HG03025 (cell line): ENCODE measurements around the gene FAM72A.
"Not testable (repeated sequence)": the region's sequence is repeated elsewhere in the genome, so short reads cannot be mapped to it uniquely, and the experiment has no call there.

Experiments
- ATAC-seq: cut with Tn5 transposase; IDR thresholded peaks from one replicate; pipeline ENCODE4 v1.9.1; 2021; ENCODE audit warnings: mild to moderate bottlenecking, moderate library complexity; ENCODE audit not compliant: unreplicated experiment, low FRiP score

The FAM72A gene

DNA sequence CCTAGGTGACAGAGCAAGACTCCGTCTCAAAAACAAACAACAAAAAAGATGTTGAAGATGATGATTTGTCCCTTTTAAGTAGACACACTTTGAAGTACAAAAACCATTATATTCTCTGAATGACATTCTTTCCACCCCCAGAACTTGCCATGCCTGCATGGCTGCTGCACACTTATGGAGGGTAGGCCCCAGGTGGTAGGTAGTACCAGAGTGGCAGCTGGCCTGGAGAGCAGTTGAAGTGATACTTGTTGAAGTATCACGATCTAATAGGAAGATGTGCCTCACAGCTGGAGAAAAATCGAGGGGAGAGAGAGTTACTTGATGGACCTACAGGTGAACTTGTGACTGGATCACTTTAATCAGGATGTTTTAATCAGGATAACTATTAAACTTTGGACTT is 15.6 kb upstream of the FAM72A start:
- not testable (repeated sequence) for ATAC-seq

DNA sequence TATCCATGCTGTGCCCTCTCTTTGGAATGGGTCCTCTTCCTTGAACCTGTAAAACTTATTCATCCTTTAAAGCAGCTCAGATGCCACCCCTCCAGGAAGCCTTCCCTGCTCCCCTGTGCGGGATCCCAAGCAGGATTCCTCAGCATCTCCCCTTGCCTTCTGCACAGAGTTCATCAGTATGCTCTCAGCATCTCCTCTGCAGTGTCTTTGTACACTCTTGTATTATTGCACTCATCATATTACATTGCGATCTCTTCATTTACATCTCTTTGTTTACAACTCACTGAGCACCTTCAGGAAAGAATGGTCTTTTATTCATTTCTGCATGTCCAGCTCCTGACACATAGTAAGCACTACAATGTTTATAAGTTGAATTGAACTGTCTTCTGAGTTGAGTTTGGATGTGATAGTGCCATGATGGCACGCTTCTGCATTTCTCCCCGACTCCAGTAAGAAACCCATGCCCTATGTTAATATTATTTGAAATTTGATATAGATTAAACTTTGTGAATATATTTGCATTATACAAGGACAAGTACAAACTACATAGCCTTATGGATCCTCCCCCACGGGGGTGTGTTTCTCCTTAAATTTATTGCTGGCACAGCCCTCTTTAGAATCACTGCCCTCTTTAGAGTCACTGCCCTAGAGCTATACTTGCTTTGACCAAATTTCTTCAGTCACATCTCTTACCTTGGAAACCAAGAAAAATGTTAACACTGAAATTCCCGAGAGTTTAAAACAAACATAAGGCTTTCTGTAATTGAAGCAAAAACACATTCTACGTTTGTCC is 13.2 kb upstream of the FAM72A start:
- ATAC-seq = not testable (repeated sequence)

DNA sequence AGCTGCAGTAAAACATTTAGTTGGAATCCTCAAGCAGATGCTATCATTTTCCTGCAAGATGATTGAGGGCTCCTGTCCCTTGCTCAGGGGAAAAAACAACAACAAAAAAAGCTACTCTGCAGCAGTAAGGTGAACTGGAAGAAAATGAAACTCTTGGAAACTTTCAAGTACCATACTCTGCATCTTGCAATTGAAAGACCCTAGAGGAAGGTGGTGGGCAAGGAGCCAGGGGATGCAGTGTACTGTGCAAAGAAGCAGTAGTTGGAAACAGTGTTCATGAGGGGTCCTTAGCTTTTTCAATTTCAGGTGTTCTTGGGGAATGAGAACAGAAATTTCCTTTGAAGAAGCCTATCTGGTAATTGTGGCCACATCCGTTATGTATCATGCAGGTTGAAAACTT is 8.2 kb upstream of the FAM72A start:
- not testable (repeated sequence) for ATAC-seq

DNA sequence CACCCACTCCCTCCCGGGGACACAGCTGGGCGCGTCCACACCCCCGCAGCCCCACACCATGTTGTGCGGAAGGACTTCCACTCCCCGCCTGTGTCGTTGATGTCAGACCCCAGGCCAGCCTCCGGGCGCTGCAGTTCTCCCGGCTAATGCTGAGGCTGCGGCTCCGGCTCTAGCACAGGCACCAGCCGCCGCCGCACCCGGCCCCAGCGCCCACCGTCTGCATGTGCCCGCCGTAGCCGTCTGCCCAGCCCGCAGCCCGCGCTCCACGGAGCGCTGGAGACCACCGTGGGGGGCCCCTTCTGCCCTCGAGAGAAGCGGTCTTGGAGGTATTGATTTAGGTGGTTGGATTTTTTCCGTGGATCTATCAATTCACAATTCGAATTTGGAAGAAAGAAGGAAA is 2.9 kb upstream of the FAM72A start:
- ATAC-seq = not testable (repeated sequence)

DNA sequence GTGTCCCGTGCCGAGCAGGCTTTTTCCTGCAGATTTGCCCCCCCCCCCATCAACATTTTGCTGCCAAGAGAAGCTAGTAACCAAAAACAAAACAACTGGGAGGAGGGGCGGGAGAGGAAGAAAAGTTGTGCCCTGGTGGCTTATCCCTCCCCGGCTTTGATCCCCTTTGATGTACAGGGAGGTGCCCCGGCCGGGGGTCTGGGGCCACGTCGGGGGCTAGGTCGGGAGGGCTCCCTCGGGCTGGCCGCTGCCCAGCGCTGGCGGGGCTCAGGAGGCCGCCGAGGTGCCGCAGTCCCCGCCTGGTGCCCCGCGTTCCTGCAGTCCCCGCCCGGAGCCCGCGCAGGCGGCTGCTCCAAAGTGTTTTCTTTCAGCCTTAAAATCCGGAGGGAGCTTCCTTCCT is 2.2 kb upstream of the FAM72A start:
- not testable (repeated sequence) for ATAC-seq

DNA sequence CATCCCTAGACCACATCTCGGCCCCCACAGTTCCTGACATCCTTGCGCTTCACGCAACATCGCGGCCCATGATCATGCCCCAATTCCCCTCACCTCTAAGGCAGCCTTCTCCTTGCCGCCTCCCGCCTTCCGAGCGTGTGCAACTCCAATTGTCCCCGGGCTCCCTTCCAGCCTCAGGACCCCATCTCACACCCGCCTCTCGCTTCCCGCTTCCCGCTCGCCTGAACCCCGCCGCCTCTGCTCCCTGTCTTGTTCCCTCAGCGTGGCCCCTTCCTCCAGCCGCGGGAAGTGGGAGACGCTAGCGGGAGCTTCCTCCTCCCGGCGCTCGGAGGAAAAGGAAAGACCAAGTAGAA is 1.5 kb upstream of the FAM72A start:
- not testable (repeated sequence) for ATAC-seq

DNA sequence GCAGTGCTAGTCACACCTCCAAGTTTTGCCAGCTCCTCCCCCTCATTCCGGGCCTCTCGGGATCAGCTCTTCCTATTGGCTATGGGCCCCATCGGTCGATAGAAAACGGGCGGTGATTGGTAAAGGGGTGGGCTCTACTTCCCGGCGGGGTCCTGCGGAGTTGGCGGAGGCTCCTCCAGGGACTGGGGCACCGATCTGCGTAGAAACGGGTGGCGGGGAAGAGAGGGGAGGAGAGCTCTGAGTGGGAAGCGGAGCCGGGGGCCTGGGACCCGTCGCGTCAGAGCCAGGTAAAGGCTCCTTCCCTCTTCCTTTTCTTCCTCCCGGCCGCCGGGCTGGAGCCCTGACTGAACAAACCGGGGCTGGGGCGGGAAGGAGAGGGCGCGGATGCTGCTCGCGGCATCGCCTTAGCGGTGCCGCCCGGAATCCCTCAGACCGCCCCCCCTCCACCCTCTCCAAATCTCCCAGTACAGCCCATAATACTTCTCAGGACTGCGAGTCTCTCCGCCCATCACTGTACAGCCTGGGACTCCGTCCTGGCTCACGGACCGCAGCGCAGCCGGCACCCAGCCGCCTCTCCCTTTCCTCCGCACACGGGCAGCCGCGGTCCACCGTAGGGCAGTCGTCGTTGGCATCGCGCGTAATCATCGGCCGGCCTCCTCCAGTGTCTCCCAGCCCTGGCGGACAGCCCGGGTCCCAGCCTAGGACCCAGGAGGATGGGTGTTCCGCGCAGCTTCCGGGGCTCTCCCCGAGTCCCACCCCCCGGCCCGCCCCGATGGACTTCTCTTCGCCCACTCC is 922 bp upstream of the FAM72A start, which contains the start of gene SRGAP2:
Gene SRGAP2, plus strand, starts transcription at position 178 of the 795 bp plus-strand sequence. CDS start 2,430 bp downstream, outside the sequence.
- peak; percentile 1 for ATAC-seq

DNA sequence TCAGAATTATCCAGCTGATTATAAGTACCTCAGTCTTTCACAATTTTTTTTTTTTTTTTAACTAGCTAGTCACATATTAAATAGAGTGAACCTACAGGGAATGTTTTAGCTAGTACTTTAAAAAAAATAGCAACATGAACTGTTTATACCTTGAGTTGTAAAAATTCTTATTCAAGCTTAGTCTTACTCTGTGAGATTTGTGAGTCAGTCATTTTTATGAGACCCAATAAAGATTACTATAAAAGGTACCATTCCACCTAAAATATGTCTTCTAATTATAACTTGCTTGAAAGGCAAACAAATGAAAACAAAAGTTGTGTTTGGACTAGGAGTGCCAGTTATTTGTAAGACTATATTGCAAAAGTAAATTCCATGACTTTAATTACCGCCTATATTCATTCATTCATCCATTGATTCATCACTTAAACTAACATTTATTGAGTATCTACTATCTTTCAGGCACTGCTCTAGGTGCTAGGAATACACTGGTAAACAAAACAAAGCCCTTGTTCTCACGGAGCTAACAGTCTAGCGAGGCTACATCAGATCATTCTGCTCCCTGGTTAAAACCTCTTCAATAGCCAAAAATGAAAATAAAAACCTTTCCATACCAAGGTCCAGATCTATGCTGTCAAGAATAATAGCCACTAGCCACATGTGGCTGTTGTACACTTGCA is 5.8 kb downstream of the FAM72A start:
- ATAC-seq = not testable (repeated sequence)

DNA sequence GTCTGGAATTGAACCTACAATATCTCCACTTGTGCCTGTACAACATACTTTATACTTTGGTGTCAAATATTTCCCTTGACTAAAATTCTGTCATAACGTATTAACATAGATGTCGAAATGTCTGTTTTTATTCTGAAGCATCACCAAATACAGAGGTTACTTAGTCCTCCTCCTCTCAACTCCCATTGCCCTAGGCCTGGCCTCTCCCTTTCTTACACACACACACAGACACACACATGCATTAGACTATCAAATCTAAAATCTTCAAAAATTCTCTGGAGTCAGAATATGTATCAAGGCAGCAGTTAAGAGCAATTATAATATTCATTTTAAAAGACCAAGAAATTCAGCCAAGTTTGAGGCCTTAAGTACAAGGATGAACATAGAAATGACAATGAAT is 7.5 kb downstream of the FAM72A start:
- ATAC-seq = not testable (repeated sequence)

DNA sequence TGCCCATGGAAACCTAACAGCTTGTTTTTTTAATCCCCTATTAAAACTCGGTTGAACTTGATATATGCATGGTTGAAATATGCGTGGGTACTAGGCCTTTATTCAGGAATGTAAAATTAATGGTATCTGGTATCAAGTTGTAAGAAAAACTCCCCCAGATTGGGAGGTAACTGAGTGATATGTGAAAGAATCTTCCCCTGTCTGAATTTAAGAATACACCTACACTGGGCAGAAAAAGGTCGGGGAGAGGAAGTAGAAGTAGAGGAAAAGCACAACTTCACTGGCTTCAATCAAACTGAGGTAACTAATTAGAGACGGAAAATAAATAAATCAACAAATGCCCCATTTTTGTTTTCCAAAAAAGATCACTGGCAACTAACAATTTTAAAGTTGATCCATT is 15.8 kb downstream of the FAM72A start:
- not testable (repeated sequence) for ATAC-seq

DNA sequence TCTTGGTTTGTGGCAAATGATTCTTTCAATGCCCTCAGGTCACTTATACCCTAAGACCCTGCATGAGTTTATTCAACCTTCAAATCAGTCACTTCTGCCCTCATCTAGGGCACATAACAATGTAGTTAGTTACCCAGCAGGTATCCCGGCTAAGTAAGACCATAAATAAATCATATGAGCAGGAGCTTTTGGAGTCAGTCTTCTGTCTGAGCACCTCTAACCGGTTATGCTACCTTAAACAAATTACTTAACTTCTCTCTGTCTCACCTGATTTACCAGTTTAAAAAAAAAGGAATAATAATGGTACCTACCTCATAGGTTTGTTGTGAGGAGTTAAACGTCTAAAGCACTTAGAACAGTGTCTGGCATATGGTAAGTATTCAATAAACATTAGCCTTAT is 16.9 kb downstream of the FAM72A start:
- ATAC-seq = not testable (repeated sequence)

DNA sequence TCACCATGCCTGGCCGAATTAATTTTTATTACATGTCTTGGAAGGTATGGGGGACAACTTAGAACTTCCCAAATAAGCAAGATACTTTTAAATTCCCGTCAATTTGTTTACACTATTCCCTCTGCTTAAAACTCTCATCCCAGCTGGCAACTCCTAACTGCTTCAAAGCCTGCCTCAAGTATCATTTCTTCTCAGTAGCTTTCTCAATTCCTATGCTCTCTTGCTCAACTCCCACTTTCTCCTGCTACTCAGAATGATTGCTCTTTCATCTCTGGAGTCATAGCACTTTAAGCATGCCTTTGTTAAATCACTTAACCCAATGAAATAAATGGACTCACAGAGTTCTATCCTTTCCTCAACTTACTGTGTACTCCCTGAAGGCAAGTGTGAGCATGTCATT is 18.9 kb downstream of the FAM72A start:
- not testable (repeated sequence) for ATAC-seq

DNA sequence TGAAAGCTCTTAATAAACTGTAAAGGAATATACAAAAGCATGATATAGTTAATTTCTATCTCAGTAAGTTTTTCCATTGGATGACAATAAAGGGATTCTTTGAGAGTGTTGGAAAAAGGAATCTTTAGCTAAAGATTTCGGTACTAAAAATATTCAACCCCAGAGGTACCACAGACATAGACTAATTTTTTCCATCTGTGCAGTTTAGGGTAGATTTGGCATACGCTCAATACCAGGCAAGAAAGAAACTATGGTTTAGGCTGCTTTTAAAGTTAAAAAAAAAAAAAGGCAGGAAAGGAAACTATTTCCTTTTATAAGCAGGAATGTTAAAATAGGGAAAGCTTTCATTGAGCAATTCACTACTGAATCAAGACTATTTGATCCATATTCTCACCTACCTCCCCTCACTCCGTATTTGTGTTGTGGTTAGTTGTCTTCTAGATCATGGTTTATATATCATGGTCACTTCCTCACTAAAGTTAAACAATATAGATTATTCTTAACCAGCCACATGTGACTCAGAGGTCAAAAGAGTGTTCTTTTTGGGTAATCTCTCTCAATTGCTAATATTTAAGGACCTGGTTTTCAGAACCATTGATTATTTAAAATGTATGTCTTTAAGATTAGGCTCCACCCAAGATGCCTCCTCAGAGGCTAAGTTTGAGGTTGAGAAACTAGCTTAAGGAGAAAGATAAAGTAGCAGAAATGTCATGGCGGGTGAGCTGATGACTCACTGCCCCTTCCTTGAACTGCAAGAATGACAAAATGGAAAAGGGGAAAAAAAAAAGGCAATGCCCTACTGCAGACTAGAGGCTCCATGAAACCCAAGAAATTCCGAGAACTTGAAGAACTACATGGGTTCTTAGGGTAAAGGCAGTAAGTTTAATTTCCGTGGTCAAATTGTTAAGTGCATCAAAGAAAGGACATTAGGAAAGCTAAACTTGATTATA is 20.0 kb downstream of the FAM72A start:
- ATAC-seq = not testable (repeated sequence)

DNA sequence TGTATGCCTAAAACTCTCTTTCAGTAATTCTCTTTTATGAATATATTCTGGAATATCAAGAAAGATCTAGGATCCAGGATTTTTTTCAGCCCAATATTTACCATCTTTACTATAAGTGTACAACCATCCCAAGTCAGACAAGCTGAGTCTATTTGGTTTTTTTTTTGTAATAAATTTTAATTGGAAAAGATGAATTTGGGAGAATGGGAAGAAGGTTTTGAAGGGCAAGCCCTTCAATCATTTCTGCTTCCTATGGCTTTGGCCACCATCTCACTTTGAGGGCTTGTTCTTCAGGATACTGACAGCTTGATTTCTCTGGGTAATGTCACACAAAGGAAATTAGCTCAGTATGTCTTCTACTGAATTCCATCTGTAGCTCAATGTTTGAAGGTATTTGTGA is 23.0 kb downstream of the FAM72A start:
- not testable (repeated sequence) for ATAC-seq

DNA sequence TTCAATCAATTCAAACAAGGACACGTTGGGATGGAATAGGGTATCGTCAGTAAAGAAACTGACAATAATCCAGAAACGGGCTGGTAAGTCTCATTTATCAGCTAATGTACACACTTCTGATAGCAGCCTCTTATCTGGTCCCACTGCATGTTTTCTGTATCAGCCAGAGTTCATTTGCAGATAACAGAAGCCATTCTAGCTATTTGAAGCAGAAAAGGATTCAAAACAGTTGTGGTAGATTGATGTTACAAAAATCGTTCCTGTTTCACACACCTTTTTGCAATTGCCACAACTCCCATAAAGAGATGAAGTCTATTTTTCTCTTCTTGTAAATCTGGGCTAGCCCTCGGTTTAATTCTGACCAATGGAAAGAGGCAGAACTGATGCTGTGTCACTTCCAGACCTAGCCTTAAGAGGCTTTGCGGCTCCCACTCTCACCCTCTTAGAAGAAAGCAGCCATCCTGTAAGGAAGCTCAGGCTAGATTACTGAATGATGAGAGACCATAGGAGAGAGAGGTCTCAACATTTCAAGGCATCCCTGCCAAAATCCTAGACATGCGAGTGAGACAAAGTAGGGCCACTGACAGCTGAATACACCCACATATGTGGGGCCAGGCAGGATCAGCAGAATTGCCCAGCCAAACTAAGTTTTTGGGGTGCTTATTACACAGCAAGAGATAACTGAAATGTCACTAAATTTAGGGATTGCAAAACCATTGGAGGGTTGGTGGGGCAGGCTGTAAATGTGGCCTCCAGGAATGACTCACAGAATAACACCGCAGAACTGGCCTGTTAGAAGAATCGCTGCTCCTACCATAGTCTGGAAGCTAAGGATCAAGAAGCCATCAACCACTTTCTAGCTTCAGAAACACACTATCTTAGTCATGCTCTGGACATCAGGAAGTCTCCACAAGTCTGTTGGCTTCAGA is 24.3 kb downstream of the FAM72A start:
- ATAC-seq = not testable (repeated sequence)

DNA sequence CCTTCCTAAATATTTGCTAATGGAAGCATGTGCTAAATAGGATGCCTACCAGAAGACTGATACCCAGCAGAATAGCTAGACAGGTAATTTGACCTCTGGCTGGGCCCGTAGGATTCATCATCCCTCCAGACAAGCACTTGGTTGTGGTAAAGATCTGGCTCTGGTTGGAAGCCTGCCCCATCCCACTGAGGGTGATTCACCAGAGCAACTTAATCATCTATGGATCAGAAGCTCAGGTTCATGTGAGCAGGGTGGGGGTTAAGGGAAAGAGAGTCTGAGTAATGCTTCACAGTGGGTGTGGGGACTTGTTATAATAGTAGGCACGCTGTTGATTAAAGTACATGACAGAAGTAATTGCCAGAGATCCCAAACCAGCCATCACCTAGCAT is 26.5 kb downstream of the FAM72A start:
- not testable (repeated sequence) for ATAC-seq

DNA sequence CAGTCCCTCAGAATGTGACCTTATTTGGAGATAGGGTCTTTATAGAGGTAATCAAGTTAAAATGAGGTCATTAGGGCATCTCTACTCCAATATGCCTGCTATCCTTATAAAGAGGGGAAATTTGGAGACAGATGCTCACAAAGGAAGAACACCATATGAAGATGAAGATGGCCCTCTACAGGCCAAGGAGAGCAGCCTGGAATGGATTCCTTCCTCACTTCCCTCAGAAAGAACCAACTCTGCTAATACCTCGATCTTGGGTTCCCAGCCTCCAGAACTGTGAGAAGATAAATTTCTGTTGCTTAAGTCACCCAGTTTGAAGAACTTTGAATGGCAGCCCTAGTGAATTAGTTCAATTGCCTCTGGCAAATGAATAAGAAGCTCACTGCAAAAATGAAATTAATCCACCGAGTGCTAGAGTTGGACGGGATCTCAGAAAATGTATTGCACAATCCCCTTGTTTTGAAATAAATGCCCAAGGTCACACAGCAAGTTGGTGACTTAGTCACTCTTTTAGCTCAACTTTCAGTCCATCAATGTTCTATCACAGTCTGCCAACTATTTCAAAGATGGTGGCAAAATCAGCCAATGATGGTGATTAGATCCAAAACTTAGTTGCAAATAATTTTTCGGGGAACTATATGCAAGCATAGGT is 27.1 kb downstream of the FAM72A start:
- ATAC-seq = not testable (repeated sequence)

DNA sequence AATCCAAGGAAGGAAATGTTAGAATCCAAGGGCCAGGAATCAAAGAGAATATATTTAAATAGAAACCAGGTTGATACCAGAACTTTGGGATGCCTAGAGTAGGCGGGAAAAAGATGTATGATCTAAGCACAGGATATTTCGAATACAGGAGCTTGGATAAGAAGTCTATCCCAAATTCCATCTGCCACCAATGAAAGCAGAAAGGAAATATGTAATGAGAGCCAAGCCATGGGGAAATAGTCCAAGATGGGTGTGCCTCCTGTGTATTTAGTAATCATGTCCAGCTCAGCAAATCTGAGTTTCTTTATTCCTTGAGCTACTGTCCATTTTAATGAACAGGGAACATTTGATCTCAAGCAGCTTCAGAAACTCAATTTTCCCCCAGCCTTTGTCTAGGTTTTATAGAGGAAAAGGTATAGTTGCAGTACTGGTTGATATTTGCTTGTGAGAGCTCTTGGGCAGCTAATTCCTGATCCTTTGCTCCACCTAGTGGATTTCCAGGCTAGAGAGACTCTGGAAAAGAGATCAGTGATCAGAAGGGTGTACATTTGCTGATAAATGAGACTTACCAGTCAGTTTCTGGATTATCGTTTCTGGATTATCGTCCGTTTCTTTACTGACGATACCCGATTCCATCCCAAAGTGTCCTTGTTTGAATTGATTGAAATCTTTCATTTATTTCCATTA is 28.3 kb downstream of the FAM72A start:
- ATAC-seq = not testable (repeated sequence)
